Dedifferentiated amniotic fluid mesenchymal stem cell (primary cell): Measurements from ENCODE around the gene NT5DC3.

Source experiments
- DNase-seq: peaks from one replicate; pipeline ENCODE4 v3.0.0-alpha.2; 2016; ENCODE audit errors: extremely low spot score

Gene NT5DC3

GRCh38 chr12:103783744-103784664, 57.0 kb downstream of the NT5DC3 start:
- DNase-seq, result no peak

- DNase-seq, result no peak
These were observed 58.6 kb downstream of the NT5DC3 start for GRCh38 chr12:103782399-103782798.

- DNase-seq, result no peak
These were observed 60.0 kb downstream of the NT5DC3 start for GRCh38 chr12:103780992-103781391.

GRCh38 chr12:103780093-103780440, 61.0 kb downstream of the NT5DC3 start:
- DNase-seq, result no peak

- DNase-seq, result no peak
These were observed 61.5 kb downstream of the NT5DC3 start for GRCh38 chr12:103779410-103780092.

- DNase-seq, result no peak
These were observed 62.3 kb downstream of the NT5DC3 start for GRCh38 chr12:103778781-103779180.

GRCh38 chr12:103774977-103775560, 66.0 kb downstream of the NT5DC3 start:
- DNase-seq, result no peak

GRCh38 chr12:103773109-103773910, 67.7 kb downstream of the NT5DC3 start:
- DNase-seq, result no peak

- no peak for DNase-seq
These were observed 68.5 kb downstream of the NT5DC3 start for GRCh38 chr12:103772367-103773108.

- no peak for DNase-seq
These were observed 69.6 kb downstream of the NT5DC3 start for GRCh38 chr12:103771466-103771865.

GRCh38 chr12:103769240-103769945, 71.6 kb downstream of the NT5DC3 start:
- no peak for DNase-seq

- DNase-seq, result no peak
These were observed 72.4 kb downstream of the NT5DC3 start for GRCh38 chr12:103768467-103769123.

GRCh38 chr12:103766028-103766427, 75.0 kb downstream of the NT5DC3 start:
- DNase-seq, result no peak

GRCh38 chr12:103765322-103765721, 75.7 kb downstream of the NT5DC3 start:
- DNase-seq, result no peak

- no peak for DNase-seq
These were observed 78.6 kb downstream of the NT5DC3 start for GRCh38 chr12:103762473-103762872.

GRCh38 chr12:103758310-103759089, 82.5 kb downstream of the NT5DC3 start:
- no peak for DNase-seq

- DNase-seq, result no peak
These were observed 83.8 kb downstream of the NT5DC3 start for GRCh38 chr12:103757248-103757647.

GRCh38 chr12:103756443-103756842, 84.6 kb downstream of the NT5DC3 start:
- no peak for DNase-seq

- DNase-seq, result no peak
These were observed 85.6 kb downstream of the NT5DC3 start for GRCh38 chr12:103755425-103755824.
